DMS79 (cell line): ENCODE results near the gene NDUFAF7.
"Not testable (repeated sequence)": the region's sequence is repeated elsewhere in the genome, so short reads cannot be mapped to it uniquely, and the experiment has no call there.

ENCODE experiments used
- DNase-seq: peaks from one replicate; lab custom pipeline; 2025; lab: John Stamatoyannopoulos, UW

Gene NDUFAF7

DNA sequence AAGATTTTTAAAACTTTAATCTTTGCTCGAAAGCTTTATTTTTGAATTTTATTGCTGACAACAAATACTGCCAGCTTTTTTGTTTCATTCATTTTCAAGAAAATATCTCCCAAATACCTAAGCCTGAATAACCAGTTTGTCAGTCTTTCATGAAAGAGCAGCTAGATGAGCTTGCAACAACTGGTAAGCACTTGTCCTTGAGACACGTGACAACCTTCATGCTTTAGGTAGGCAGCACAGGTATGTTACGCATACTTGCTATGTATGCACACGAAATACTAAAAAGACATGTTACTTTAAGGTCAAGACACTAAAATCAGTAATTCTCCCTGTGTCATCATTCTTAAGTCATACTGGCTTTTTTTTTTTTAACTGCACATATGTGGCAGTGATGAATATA lies 12.4 kb upstream of the NDUFAF7 start:
- no peak for DNase-seq

DNA sequence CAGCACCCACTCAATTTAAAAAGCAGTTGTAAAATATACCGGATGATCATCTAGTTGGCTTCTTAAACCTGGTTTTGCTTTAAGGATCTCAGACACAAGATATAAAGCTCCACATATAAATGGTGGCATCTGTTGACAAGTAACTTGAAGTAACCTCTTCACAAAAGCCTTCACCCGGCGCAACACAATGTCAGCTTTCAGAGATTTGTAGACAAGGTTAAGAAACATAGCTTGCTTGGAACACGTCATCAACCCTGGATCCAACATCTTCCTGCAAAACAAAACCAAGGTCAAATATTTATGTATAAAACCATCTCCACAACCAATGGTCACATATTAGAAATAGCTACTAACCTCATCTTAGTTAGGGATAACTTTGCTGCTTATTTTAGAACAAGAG lies 8.3 kb upstream of the NDUFAF7 start:
- no peak for DNase-seq

DNA sequence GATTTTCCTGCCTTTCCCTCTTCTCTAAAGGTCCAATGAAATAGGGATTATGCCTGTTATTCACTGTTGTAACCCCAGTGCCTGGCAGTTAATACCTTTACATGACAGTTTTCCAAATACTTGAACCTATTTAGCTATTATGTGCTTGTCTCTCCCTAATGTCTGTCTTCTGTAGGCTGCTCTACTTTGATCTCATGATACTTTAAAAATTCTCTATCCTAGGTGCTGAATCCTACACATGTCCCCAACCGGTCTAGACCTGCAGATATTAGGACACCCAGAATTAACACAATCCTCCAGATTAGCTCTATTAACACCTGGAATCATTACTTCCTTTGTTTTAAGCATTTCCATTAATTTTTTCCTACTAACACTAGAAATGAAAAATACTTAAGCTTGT lies 7.4 kb upstream of the NDUFAF7 start:
- no peak for DNase-seq

DNA sequence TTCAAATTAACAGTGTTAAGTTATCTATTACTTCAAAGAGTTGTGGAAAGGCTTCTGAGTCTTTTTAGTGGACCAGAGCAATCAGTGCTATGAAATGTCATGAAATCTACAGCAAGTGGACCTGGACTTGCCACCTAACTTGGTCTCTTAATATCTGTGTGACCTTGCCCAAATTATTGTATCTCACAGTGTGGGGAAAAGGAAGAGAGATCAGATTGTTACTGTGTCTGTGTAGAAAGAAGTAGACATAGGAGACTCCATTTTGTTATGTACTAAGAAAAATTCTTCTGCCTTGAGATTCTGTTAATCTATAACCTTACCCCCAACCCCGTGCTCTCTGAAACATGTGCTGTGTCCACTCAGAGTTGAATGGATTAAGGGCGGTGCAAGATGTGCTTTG lies 6.3 kb upstream of the NDUFAF7 start:
- DNase-seq: not testable (repeated sequence)

DNA sequence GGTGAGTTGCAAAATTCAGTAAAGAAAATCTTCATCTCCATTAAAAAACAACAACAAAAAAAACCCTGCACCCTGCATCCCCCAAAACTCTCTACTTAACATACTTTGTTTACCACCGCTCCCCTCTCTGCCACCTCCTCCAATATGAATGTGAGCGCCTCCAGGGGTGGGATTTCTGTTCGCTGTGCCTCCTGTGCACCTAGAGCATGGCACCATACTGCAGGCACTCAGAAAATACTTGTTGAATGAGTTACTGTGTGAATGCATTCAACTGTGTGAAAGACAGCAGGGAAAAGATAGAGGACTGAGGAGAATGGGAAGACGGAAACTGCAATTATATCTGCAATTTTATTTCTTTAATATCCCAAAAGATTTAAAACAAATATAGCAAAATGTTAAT lies 4.6 kb upstream of the NDUFAF7 start:
- DNase-seq: no peak

DNA sequence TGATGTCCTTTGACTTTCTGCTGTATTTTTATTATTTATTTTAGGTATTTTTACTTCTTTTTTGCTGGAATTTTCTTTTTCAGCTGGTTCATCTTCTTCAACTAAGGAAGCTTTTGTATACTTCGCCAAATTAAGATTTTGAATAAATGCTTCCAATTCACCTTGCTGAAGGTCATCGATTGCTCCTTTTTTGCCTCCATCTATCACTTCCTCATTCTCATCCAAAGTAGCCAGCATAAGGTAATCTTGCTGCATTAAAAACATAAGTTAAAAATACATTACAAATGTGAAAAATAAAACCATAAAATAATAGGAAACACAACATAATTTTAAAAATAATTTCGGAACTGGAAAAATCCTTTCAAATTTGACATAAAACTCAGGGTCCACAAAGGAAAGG lies 2.7 kb upstream of the NDUFAF7 start:
- DNase-seq: no peak

DNA sequence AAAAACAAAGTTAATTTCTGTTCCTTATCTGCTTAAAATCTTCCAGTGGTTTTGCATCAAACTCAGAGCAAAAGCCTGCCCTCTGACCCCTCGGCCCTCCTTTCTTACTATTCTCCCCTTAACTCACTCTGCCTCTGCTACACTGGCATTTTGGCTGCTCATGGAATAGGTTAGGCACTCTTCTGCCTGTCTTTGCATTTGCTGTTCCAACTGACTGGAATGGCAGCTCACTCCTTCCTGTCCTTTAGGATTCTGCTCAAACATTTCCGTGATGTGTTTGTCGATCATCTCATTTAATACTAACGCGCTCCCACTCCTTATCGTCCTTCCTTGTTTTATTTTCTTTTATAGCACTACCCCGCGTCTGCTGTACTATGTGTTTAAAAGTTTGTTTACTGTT lies 877 bp upstream of the NDUFAF7 start:
- DNase-seq: no peak

DNA sequence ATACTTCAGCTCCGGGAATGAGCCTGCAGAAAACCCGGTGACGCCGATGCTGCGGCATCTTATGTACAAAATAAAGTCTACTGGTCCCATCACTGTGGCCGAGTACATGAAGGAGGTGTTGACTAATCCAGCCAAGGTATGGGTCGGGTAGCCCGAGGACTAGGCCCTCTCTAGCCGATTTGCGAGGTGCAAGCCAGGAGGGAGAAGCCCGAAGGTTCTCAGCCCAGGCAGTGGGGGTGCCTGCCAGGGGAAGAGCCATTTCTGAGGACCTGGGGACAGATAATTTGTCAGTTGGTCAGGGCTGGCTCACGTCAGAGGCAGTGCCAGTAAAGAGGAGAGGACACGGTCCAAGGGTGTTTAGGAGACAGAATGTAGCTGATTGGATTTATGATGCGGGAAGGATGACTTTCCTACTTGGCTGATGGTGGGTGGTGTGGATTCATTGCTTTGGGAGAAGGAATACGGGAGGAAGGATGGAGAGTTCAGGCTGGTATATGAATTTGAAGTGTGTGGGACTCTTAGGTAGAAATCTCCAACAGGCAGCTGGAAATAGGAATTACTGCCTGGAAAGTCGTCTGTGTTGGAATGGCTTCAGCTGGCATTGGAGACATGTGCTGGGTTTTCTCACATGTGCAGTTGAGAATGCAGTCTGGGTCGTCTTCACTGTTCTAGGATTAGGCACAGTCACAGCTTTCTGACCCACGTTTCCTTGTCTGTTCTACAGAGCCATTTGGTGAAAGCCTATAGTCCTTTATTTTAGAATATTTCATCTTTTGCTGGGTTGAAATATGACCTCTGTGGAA lies 874 bp downstream of the NDUFAF7 start:
- no peak for DNase-seq

DNA sequence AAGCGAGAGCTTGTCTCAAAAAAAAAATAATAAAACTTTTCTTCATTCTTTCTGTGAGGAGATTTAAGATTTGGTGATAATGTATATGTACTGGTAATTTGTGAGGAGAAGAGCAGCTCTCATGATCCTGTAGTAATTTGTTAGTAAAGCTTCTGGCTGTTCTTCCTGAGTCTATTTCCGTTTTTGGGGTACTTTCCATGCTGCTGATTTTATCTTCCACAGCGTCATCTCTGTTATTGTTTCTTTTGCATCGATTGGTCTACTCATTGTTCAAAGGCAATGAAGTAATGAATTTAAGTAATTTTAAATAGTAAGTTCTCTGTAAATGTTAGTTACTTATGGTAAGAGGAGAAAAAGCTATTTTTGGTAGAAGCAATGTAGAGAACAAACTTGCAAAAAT lies 12.0 kb downstream of the NDUFAF7 start:
- DNase-seq: no peak

DNA sequence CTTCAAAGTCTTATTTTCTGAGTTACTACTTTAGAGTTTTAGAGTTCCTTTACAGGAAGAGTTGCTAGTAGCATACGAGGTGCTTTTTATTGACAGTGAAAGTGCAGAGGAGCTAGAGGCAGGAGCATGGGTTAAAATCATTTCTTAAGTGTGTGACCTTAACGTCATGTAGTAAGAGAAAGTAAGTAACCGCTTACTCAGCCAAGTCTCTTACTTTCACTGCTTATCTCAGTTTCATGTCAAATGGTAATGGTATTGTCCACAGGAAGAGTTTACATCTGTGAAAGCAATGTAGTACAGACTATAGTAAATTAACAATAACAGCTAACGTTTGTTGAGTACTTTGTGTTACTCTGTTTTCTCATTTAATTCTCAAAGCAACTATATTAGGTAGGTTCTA lies 12.6 kb downstream of the NDUFAF7 start:
- no peak for DNase-seq

DNA sequence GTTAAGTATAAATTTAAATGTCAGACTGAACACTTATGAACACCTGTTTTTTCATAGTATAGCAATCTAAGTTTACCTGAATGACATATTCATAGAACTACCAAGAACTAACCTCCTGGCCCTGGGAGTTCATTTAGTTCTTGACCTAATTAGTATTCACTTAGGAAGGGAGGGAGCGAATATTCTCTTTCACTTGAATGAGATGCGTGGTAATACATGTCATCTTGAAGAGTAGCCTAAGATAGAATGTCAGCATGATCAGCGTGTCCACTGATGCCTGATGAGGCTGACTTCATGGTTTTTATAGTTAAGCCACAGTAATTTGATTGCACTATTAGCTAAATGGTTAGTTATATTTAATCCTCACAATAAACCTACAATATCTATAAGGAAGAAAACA lies 13.3 kb downstream of the NDUFAF7 start:
- no peak for DNase-seq

DNA sequence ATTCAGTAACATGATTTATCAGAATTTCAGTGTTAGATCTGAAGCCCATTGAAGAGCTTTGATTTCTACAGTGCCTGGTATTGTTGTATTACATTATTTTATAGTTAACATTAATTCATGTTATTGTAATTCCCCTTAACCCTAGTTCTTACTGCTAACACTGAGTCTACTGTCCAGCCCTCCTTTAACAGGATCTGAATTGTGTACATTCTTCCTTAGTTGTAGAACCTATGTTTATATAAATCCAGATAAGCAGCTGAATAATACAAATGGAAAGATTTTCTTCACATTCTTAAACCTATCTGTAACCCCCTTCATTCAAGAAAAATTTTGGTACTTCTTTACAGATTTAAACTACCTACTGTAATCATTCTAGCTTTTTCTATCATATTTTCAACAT lies 14.7 kb downstream of the NDUFAF7 start:
- no peak for DNase-seq

DNA sequence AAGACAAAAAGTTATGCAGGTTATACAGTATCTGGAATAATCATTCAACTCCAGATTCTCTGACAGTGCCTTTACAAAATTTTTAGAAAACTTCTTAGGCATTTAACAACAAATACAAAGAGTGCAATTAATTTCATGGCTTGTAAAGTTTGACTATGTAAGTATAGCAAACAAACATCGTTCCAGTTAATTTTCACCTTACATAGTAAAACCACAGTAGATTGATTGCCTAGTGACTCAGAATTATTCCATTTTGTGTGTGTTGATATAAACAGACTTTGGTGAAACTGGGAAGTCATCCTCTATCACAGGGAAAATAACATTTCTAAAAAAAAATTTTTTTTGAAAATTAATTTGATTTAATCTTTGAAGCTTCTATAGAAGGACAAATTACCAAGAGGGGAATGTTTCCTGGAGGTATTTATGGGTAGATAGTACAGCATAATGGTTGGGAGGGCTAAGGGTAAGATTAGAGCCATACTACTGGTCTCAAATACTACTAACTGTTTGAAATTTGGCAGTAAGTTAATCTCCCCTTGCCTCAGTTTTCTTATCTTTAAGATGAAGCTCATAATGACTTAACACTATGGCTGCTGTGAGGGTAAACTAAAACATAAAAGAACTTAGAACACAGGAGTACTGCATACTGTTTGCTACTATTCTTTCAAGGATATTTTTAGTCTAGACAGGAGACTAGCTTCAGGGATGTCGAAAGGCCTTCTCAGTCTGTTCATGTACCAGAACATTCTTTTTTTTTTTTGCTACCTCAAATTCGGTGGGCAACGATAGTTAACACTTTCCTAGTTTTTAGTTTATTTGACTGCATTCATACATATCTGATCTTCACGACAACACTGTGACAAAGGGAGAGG lies 19.6 kb downstream of the NDUFAF7 start:
- no peak for DNase-seq

DNA sequence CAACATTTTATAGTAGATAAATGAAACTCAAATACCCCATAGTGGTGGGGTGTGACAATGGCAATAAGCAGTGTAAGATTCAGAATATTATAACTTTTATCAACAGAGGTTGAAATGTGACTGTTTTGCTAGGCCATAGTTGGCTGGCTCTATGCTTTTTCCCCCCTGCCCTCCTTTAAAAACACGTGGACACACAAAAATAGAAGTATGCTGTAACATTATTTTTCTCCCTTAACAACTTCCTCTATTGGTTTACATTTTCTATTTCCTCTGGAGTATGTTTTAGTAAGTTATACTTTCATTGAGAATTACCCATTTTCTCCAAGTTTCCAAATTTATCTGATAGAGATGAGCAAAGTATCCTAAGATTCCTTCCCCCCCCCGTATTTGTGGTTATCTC lies 31.1 kb downstream of the NDUFAF7 start:
- no peak for DNase-seq

DNA sequence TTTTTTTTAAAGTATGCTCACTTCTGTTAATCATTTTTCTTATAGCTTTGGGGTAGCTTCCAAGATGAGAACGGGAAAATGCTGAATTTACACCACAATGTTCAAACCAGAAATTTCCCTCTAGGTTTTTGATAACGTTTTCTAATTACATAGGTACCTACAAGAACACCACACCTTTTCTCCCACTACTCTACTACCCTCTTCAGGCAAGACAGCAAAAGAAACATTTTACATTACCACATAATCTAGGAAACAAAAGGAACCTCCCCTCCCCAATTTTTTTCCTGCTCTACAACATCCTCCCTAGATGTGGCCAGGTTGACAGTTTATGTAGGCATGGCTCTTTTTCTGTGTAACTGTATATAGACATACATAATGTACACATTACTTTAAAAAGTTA lies 32.4 kb downstream of the NDUFAF7 start:
- no peak for DNase-seq

DNA sequence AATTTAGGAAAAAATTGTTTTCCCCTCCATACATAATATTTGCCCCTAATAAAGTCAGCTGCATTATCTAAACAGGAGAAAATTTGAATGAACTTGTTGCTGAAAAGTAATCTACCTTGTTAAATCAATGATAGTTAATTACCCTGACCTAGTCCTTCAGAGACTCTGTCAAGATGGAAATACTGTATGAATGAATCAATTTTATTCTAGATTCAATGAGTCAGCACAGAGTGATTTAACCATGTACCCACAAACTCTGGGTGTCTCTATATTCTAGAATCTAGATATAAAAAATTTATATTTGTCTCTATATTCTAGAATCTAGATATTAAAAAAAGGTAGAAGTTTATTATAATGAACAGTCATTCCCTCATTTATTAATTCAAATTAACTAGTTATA lies 36.2 kb downstream of the NDUFAF7 start:
- DNase-seq: no peak

DNA sequence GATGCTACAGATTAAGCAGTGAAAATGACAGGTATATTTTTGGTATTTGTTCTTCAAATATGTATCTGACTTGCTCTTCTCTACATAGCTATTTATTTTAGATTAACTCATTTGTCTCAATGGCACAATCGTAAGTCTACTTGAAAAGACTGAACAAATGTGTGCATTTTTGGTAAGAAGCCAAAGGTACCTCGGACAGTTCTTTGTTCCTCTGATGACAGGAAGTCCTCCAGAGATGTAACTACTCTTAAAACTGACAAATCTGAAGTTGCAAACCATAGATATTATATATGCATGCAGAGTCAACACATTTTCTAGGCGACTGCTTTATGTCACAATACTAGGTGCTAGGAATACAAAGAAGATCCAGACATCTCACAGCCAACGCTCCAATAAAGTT lies 36.7 kb downstream of the NDUFAF7 start:
- DNase-seq: no peak

DNA sequence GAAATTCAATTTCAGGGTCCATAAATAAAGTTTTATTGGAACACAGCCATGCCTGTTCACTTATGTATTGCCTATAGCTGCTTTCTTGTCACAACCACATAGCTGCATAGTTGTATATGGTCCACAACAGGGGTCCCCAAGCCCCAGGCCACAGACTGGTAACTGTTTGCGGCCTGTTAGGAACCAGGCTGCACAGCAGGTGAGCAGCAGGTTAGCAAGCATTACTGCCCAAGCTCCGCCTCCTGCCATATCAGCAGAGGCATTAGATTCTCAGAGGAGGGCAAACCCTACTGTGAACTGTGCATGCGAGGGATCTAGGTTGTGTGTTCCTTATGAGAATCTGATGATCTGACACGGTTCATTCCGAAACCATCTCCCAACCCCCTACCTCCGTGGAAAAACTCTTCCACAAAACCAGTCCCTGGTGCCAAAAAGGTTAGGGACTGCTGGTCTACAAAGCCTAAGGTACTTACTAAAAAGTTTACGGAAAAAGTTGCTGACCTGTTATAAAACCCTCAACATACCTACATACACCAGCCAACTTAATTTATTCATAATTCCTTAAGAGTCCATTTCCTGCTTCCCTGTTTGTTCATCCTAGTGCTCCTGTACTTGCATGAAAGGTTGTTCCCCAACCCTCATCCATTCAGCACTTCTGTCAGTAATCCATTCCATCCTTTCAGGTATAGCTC lies 40.1 kb downstream of the NDUFAF7 start:
- no peak for DNase-seq

DNA sequence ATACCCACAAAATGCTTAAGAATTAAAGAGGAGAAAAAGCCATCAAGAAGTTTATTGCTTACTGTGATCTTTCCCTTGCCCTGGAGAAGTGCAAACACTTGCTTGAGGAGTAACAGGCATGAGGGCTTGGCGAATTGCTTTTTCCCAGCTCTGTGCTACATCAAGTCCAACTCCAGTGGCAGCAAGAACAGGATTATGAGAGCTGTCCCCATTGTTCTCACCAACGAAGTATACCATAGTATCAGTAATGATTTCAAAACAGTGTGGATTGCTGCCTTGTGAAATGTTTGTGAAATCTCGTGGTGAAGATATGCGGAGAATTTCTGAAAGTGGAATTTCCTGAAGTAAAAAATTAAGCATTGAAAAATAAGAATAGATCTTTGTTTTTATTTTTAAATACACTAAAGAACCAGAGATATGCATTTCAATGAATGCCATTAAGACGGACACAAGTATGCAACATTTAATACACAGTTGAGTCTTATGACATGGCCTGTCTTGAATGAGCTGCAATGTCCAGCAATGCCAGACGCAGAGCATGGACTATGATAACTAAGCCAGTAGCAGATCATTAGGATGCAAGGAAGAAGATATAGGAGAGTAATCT lies 43.0 kb downstream of the NDUFAF7 start:
- DNase-seq: no peak

DNA sequence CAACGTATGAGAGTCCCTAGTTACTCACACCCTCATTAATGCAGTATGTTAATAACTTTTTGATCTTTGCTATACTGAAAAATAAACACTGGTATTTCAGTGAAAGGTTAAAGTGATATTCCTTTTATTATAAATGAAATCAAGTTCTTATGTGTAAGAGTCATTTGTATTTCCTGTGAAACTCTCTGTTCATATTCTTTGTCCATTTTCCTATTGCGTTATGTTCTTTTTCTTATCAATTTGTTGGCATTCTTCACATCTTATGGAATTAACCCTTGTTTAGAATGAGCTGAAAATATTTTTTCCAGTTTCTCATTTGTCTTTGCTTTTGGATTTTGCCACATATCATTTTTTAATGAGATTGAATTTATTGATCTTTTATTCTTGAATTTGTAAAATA lies 44.8 kb downstream of the NDUFAF7 start:
- DNase-seq: no peak

DNA sequence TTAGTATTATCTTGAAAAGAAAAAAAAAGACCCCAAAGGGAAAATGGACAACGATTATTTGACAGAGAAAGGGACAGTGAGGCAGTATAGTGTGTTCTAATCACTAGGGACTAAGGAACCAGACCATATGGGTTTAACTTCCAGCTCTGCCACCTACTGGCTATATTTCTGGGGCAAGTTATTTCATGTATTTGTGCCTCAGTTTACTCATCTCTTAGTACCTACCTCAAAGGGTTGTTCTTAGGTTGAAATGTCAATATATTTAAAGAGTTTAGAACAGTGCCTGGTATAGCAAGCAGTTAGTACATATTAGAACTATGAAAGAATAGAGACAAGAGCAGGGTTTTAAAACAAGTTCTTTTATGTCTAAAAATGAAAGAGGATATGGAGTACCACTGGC lies 50.5 kb downstream of the NDUFAF7 start:
- no peak for DNase-seq

DNA sequence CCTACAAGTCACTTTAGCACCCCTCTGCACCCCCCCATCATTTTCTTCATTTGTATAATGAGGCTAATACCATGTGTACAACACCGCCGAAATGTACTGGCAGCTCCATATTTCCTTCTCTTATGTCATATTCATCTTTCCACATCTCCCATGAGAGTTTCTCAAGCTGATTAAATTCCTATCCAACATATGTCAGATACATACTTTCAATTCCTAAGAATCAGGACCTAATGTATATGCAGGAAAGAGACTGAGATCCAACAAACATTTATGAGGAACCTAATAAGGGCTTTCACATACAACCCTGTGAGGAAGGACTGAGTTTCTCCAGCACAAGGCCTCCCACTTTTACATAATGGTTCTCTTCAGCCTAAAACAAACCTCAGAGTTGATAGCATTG lies 51.3 kb downstream of the NDUFAF7 start:
- no peak for DNase-seq
